GM12878 (cell line): Measurements from ENCODE around the gene MEGF11. TPM values are rescaled to one million over a fixed set of nuclear protein-coding genes. Genes with fewer than 3 reads are reported as not detected.

ENCODE experiments used
- ATAC-seq: fragments of 200-7000 bp; cut with Tn5 transposase; 3 replicates; pipeline ENCODE4 v1.9.1; 2020; ENCODE audit warnings: mild to moderate bottlenecking, moderate library complexity
- BruUV-seq: library from RNA; stranded (reverse); fragments of 400-500 nt; replicated peaks from 2 replicates; lab custom pipeline; 2021; lab: Mats Ljungman, UMichigan
- CTCF ChIA-PET: fragments of 300-600 bp; sonication (Branson Sonifier 250); formaldehyde crosslinking; extraction: SDS; loops from one replicate; lab custom pipeline; 2021; ENCODE audit warnings: inconsistent platforms; lab: Yijun Ruan, JAX
- POLR2A ChIA-PET: fragments of 350-600 bp; formaldehyde crosslinking; extraction: SDS; loops from one replicate; lab custom pipeline; 2021; ENCODE audit warnings: inconsistent platforms; lab: Charles Lee
- RAD21 ChIA-PET: fragments of 300-600 bp; sonication (Branson Sonifier 250); formaldehyde crosslinking; loops from one replicate; lab custom pipeline; 2023; ENCODE audit warnings: antibody characterized with exemption; ENCODE audit not compliant: unreplicated experiment; lab: Charles Lee
- SMC1A ChIA-PET: fragments of 300-600 bp; sonication (Branson Sonifier 250); formaldehyde crosslinking; loops from one replicate; lab custom pipeline; 2023; ENCODE audit not compliant: unreplicated experiment, uncharacterized antibody; lab: Charles Lee
- DNase-seq: peaks from one replicate; pipeline ENCODE4 v3.0.0-alpha.2; 2011; ENCODE audit warnings: low read depth, low spot score
- FAIRE-seq: peaks from 3 replicates; lab custom pipeline; 2011; peaks lifted over from hg19 to GRCh38; lab: Jason Lieb, UNC
- H2AFZ ChIP-seq: 2 replicates; pipeline ENCODE4 v1.6.0; 2011; ENCODE audit warnings: low read depth, low read length, control low read depth; ENCODE audit not compliant: control insufficient read depth
- H3K27ac ChIP-seq: 2 replicates; pipeline ENCODE4 v1.5.1; 2011; ENCODE audit warnings: control low read depth; ENCODE audit not compliant: control insufficient read depth, insufficient read depth
- H3K27me3 ChIP-seq, 2 experiments: replicated peaks in 1 of 2; 2 replicates each; pipeline versions ENCODE4 v1.6.0 to v1.6.1; 2011; ENCODE audit warnings: low read length in 1 of 2; ENCODE audit not compliant: control insufficient read depth in 2 of 2, insufficient read depth in 2 of 2
- H3K36me3 ChIP-seq, 2 experiments: 2 replicates each; pipeline ENCODE4 v1.5.1; 2011; ENCODE audit warnings: low read length in 1 of 2; ENCODE audit not compliant: control insufficient read depth in 2 of 2, insufficient read depth in 2 of 2
- H3K4me1 ChIP-seq: 2 replicates; pipeline ENCODE4 v1.6.1; 2011; ENCODE audit warnings: mild to moderate bottlenecking, low read length, moderate library complexity, mixed read lengths; ENCODE audit not compliant: control insufficient read depth, insufficient read depth
- H3K4me2 ChIP-seq: 2 replicates; pipeline ENCODE4 v1.6.0; 2011; ENCODE audit warnings: control low read depth; ENCODE audit not compliant: control insufficient read depth, insufficient read depth
- H3K4me3 ChIP-seq: fragments of 200-600 bp; sonication (generic); 2 replicates; pipeline ENCODE4 v1.5.1; 2016
- H3K79me2 ChIP-seq: 2 replicates; pipeline ENCODE4 v1.6.0; 2011; ENCODE audit warnings: low read length; ENCODE audit not compliant: control insufficient read depth, insufficient read depth
- H3K9ac ChIP-seq: 2 replicates; pipeline ENCODE4 v1.8.0; 2011; ENCODE audit warnings: low read length, control low read depth, mixed read lengths; ENCODE audit not compliant: control insufficient read depth, insufficient read depth
- H3K9me3 ChIP-seq: replicated peaks from 3 replicates; pipeline ENCODE4 v1.5.1; 2011; ENCODE audit warnings: mild to moderate bottlenecking, low read length; ENCODE audit not compliant: control insufficient read depth, insufficient read depth
- H4K20me1 ChIP-seq: 2 replicates; pipeline ENCODE4 v1.6.0; 2011; ENCODE audit not compliant: control insufficient read depth, insufficient read depth
- BHLHE40 ChIP-seq, 2 experiments: fragments of 450-650 bp in 1 of 2; IDR thresholded peaks; 2 replicates each; pipeline ENCODE4 v1.6.1; 2011 to 2017; ENCODE audit warnings: low read depth in 2 of 2, borderline replicate concordance in 1 of 2, improper control_type of control experiment in 1 of 2, low read length in 1 of 2, mild to moderate bottlenecking in 1 of 2
- BMI1 ChIP-seq: fragments of 450-650 bp; IDR thresholded peaks from 2 replicates; pipeline ENCODE4 v1.6.1; 2016; ENCODE audit warnings: mild to moderate bottlenecking, moderate library complexity, borderline replicate concordance
- BRCA1 ChIP-seq: IDR thresholded peaks from 2 replicates; pipeline ENCODE4 v1.6.1; 2011; ENCODE audit warnings: low read depth, low read length, improper control_type of control experiment
- CBX5 ChIP-seq: sonication (generic); IDR thresholded peaks from 2 replicates; pipeline ENCODE4 v1.6.1; 2016; ENCODE audit warnings: low read depth, moderate library complexity, mild to moderate bottlenecking, inconsistent platforms
- CTCF ChIP-seq, 3 experiments: IDR thresholded peaks in 2 of 3; conservative IDR thresholded peaks in 1 of 3; 2 replicates each; pipeline ENCODE4 v1.5.1; 2011; ENCODE audit warnings: low read depth in 3 of 3, low read length in 3 of 3, mild to moderate bottlenecking in 3 of 3, control low read depth in 2 of 3, moderate library complexity in 2 of 3, inconsistent platforms in 1 of 3, mixed read lengths in 1 of 3; ENCODE audit not compliant: control insufficient read depth in 2 of 3, insufficient read depth in 1 of 3; ENCODE audit errors: extremely low read depth in 1 of 3
- ELK1 ChIP-seq: IDR thresholded peaks from 2 replicates; pipeline ENCODE4 v1.6.1; 2012; ENCODE audit warnings: low read depth, low read length, improper control_type of control experiment
- HDGF ChIP-seq: fragments of 450-650 bp; IDR thresholded peaks from 2 replicates; pipeline ENCODE4 v1.6.1; 2016; ENCODE audit warnings: antibody characterized with exemption
- HSF1 ChIP-seq: fragments of 150-350 bp; IDR thresholded peaks from 2 replicates; pipeline ENCODE4 v1.6.1; 2014; ENCODE audit warnings: mild to moderate bottlenecking, low read depth, low read length
- IKZF2 ChIP-seq, 2 experiments: fragments of 450-650 bp; IDR thresholded peaks; 2 replicates each; pipeline ENCODE4 v1.6.1; 2017; ENCODE audit warnings: mild to moderate bottlenecking in 2 of 2, moderate library complexity in 2 of 2
- PAX8 ChIP-seq: fragments of 450-650 bp; IDR thresholded peaks from 2 replicates; pipeline ENCODE4 v1.6.1; 2017; ENCODE audit warnings: mild to moderate bottlenecking, moderate library complexity
- POU2F2 ChIP-seq: IDR thresholded peaks from 3 replicates; pipeline ENCODE4 v1.6.1; 2011; ENCODE audit warnings: low read depth, mild to moderate bottlenecking, low read length, borderline replicate concordance
- RB1 ChIP-seq: fragments of 450-650 bp; formaldehyde crosslinking; IDR thresholded peaks from 2 replicates; pipeline ENCODE4 v1.6.1; 2017; ENCODE audit warnings: mild to moderate bottlenecking, borderline replicate concordance
- RBBP5 ChIP-seq: fragments of 200-600 bp; sonication (generic); conservative IDR thresholded peaks from 2 replicates; pipeline ENCODE4 v1.6.1; 2016
- TARDBP ChIP-seq: IDR thresholded peaks from 2 replicates; pipeline ENCODE4 v1.6.1; 2016; ENCODE audit warnings: borderline replicate concordance
- ZNF592 ChIP-seq: fragments of 450-650 bp; IDR thresholded peaks from 2 replicates; pipeline ENCODE4 v1.6.1; 2017; ENCODE audit warnings: mild to moderate bottlenecking, moderate library complexity
- WGBS: methylation state at CpG from one replicate; pipeline ENCODE4 v1.1.6; 2016; ENCODE audit warnings: low lambda C conversion rate; ENCODE audit not compliant: insufficient replicate concordance, insufficient coverage; ENCODE audit errors: missing lambda C conversion rate; 5-methylcytosine and 5-hydroxymethylcytosine counted together
- in situ Hi-C: fragments of 300-500 bp; cut with MboI; formaldehyde crosslinking; loops from 9 replicates; pipeline ENCODE4 v1.14.3; 2018; ENCODE audit warnings: mixed read lengths
- intact Hi-C: fragments of 100-400 bp; cut with micrococcal nuclease; formaldehyde crosslinking; loops from one replicate; pipeline ENCODE4 v1.14.2; 2022; ENCODE audit not compliant: unreplicated experiment
- polyA plus RNA-seq, 11 experiments: library from polyadenylated mRNA; depleted of rRNA in 4 of 11; unstranded in 6 of 11; stranded (reverse) in 5 of 11; fragments of >200 nt; fragmentation: Nextera tagmentation in 4 of 11; fragmentation: Illumina TruSeq in 1 of 11; extraction: Ambion mirVana in 4 of 11; extraction: Trizol in 1 of 11; gene quantifications; 1 replicate in 1 of 11; 2 replicates in 10 of 11; pipeline versions ENCODE4 v1.2.1 to v1.2.3, GENCODE V29; 2011 to 2016; ENCODE audit warnings: inconsistent platforms in 2 of 11, missing spikeins in 2 of 11, low read depth in 1 of 11
- total RNA-seq, 4 experiments: library from RNA; depleted of rRNA in 3 of 4; stranded (reverse); fragments of >200 nt in 3 of 4; fragmentation: Illumina TruSeq in 1 of 4; extraction: Trizol in 1 of 4; gene quantifications; 2 replicates each; pipeline versions ENCODE4 v1.2.1 to v1.2.3, GENCODE V29; 2013 to 2021

Gene MEGF11
- total and polyA plus RNA-seq, 10 of the 15 experiments (the other 5 are each of a cell fraction or from before 2014, with no cell fraction given) = 0.03 to 1.7 (median 0.49) TPM

- no peak overlapping the region for H3K9ac ChIP-seq
- CTCF ChIA-PET = interaction anchor here (0.6 to 9.7 kb wide), 20 partner anchors 8 to 969 kb away, joined by 3 to 103 read pairs (median 4); partner anchors contain the start of gene SNAPC5
- FAIRE-seq = no peak
- no TSS peak for BruUV-seq
- SMC1A ChIA-PET = interaction anchor here (0.8 to 1.7 kb wide), 7 partner anchors 11 to 385 kb away, joined by 3 to 9 read pairs (median 3); no protein-coding TSS in a partner anchor
- RAD21 ChIA-PET = interaction anchor here (0.6 to 2.2 kb wide), 5 partner anchors 8 to 646 kb away, joined by 3 to 10 read pairs (median 7); partner anchors contain the start of gene SNAPC5
- no peak for DNase-seq
- no peak overlapping the region for H3K4me2 ChIP-seq
- in situ Hi-C loops = no loop called here
- no peaks in the 10 kb centered on the region for H3K9me3 ChIP-seq
- whole genome bisulfite sequencing = 53% methylated on average over 6 of the region's 6 CpGs
- no peak overlapping the region for H2AFZ ChIP-seq
- no peaks in the 10 kb centered on the region for H4K20me1 ChIP-seq
- no peak overlapping the region for H3K27ac ChIP-seq
- H3K4me1 ChIP-seq = no peaks in the 10 kb centered on the region; the same call in 1 of the 2 replicates
- POLR2A ChIA-PET = interaction anchor here (1.4 kb wide), 1 partner anchor 99 kb away, joined by 3 read pairs; the partner anchor contains the start of gene MAP2K1
- no peaks in the 10 kb centered on the region for H3K27me3 ChIP-seq
- no peaks in the 10 kb centered on the region for H3K36me3 ChIP-seq
- no peak for ATAC-seq
- no peak overlapping the region for H3K4me3 ChIP-seq
- intact Hi-C loops = loop anchor here (5.0 to 10.0 kb wide), 3 partner anchors 36 to 651 kb away; partner anchors contain the start of gene MEGF11
- no peaks in the 10 kb centered on the region for H3K79me2 ChIP-seq
- TF ChIP-seq ELK1 (no peak), TARDBP (no peak), HSF1 (no peak), CBX5 (no peak), BMI1 (no peak), BRCA1 (no peak), PAX8 (no peak), POU2F2 (no peak), CTCF (IDR thresholded peaks at IDR 0.05 in 2 of 3, conservative IDR thresholded peaks at IDR 0.05 in 1 of 3; ENCODE audit: control insufficient read depth in 2 of 3, extremely low read depth in 1 of 3, insufficient read depth in 1 of 3, low read depth in 3 of 3, low read length in 3 of 3) (no peak), ZNF592 (no peak), HDGF (no peak), IKZF2 (IDR thresholded peaks at IDR 0.05) (no peak), BHLHE40 (IDR thresholded peaks at IDR 0.05; ENCODE audit: borderline replicate concordance in 1 of 2, low read depth in 2 of 2, low read length in 1 of 2) (no peak), RB1 (no peak), RBBP5 (no peak)
Measured at GRCh38 chr15:66288551-66289185, 35.1 kb upstream of the MEGF11 start.
